Loucy (cell line): ENCODE measurements around the gene STK25.

Source experiments
- CTCF ChIP-seq: fragments of 200-600 bp; sonication (generic); conservative IDR thresholded peaks from 2 replicates; pipeline ENCODE4 v1.5.1; 2014; ENCODE audit warnings: mild to moderate bottlenecking, antibody characterized with exemption, low read length
- EZH2phosphoT487 ChIP-seq: fragments of 200-600 bp; IDR thresholded peaks from 2 replicates; pipeline ENCODE4 v1.6.1; 2018; ENCODE audit warnings: antibody characterized with exemption, mild to moderate bottlenecking, moderate library complexity, borderline replicate concordance

GRCh38 chr2:241469746-241470145 lies 38.6 kb downstream of the STK25 start:
- TF ChIP-seq CTCF (no peak), EZH2phosphoT487 (no peak)
